ENCODE data around the gene PSG4. TPM values are rescaled to one million over a fixed set of nuclear protein-coding genes. Genes with fewer than 3 reads are reported as not detected.
"Not testable (repeated sequence)": the region's sequence is repeated elsewhere in the genome, so short reads cannot be mapped to it uniquely, and the experiment has no call there.

The PSG4 gene
- total and polyA plus RNA-seq, 2 donors, result 0.11 TPM; not detected in 1

DNA sequence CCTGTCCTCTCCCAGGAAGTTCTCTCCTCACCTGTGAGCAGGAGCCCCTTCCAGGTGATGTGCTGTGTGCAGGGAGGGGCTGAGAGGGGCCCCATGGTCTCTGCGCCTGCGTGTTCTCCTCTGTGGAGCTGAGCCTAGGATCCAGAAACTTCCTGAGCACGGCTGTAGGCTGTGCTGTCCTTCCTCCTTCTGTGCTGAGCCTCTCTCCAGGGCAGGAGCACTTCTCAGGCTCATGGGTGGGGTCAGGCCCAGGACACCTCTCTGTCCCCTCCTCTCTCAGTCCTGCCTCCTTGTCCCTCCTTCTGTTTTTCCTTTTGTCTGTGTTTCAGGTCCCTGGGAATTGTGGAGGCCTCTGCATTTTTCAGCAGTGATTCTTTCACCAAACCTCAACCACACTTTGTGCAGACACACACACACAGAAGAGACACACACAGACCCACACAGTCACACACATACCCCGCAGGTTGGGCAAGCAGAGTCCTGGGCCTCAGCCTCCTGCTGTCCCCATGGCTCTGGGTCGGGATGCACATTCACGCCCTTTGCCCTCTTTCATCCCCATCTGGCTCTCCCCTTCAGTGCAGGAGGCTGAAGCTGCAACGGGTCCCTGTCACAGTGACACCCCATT lies 19.0 kb downstream of the PSG4 start, which contains the start of gene PSG5:
Gene PSG5 (minus strand): TSS at position 226 of the 625 bp plus-strand sequence. CDS start 131 bp downstream, at position 95.
- not testable (repeated sequence) for H3K36me3 ChIP-seq (ENCODE audit: insufficient read depth); H3K4me3 ChIP-seq (ENCODE audit: low read depth, low read length); DNase-seq (ENCODE audit: extremely low spot score); H3K4me1 ChIP-seq (ENCODE audit: insufficient read depth); H3K27ac ChIP-seq (ENCODE audit: low read depth)
- WGBS, result 68% methylated on average over 7 of the region's 7 CpGs

DNA sequence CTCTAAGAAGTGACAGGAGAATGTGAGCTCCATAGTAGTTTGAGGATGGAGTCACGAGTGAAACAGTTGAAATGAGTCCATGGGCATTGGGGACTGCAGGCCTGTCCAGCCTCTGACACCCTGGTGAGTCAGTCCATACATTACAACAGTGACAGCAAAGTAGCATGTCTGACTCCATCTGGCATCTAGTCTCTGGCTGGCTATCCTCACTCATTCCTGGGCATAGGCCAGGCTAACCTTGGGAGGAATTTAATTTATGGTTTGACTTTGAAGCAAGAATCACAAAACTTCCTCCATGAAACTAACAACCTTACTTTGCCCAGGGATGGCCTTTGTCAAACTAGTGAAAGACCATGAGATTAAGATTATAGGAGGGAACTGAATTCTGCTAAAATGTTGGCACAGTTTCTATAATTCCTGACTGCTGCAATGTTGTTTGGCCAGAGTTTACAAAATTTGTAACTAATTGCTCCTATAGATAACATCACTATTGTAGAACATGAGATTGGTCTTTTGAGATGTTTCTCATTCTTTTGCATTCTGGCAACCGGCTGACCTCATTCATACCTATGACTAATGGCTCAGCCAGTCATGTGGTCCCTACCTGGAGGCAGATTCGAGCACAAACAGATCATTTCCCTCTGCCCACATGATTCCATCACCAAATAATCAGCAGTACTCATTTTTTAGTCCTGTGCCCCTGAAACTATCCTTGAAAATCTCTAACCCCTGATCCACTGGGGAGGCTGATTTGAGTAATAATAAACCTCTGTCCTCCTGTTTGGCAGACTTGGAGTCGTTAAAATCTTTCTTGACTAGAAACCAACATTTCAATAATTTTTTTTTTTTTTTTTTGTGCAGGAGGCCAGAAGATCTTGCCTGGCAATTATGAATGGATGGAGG lies 23.3 kb downstream of the PSG4 start:
- not testable (repeated sequence) for H3K4me3 ChIP-seq (ENCODE audit: low read depth, low read length); H3K27ac ChIP-seq (ENCODE audit: low read depth); DNase-seq (ENCODE audit: extremely low spot score); H3K36me3 ChIP-seq (ENCODE audit: insufficient read depth); H3K4me1 ChIP-seq (ENCODE audit: insufficient read depth)
- 44% methylated on average over 4 of the region's 4 CpGs for WGBS

DNA sequence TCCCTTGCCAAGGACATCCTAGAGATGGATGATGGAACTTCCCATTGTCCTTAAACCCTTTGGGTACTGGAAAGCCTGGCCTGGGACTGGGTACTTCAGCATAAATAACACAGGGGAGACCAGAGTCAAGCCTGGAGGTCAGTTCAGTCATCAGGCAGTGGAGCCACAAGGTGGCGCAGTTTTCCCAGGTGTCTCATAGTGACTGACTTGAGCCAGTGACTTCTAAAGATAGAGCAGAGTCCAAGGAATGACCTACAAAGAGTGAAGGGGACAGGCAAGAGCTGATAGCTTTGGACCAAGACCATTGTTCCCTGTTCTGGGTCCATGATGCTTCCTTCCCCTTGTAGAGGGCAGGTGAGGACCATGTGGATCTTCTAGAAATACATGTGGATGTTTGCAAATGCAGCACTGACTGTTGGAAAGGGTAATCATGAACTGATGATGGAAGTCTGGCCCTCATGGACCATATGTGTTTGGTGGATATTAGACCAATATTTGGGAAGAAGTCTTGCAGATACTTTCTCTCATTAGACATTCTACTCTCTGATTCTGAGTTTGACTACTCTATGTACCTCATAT lies 25.8 kb downstream of the PSG4 start:
- 14% methylated on average over 1 of the region's 1 CpG for WGBS
- not testable (repeated sequence) for DNase-seq (ENCODE audit: extremely low spot score); H3K4me3 ChIP-seq (ENCODE audit: low read depth, low read length); H3K4me1 ChIP-seq (ENCODE audit: insufficient read depth); H3K27ac ChIP-seq (ENCODE audit: low read depth); H3K36me3 ChIP-seq (ENCODE audit: insufficient read depth)

DNA sequence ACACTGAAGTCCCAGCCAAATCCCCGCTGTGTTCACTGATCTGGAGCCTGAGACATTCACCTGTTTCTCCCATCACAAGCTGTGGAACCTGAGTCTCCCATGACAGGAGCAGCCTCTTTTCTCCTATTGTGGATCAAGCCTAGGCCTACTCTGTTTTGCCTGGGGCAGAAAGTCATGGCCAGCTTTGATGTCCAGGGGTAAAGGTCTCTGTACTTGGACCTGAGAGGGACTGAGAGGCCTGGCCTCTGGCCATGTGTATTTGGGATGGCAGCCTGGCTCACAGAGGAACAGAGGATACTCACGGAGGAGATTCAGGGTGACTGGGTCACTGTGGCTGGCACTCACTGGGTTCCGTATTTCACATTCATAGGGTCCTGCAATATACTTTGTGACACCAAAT lies 26.9 kb downstream of the PSG4 start:
- DNase-seq (ENCODE audit: extremely low spot score); H3K4me1 ChIP-seq (ENCODE audit: insufficient read depth); H3K36me3 ChIP-seq (ENCODE audit: insufficient read depth); H3K27ac ChIP-seq (ENCODE audit: low read depth); H3K4me3 ChIP-seq (ENCODE audit: low read depth, low read length): not testable (repeated sequence)
- 90% methylated on average over 3 of the region's 3 CpGs for WGBS

- not testable (repeated sequence) for H3K27ac ChIP-seq (ENCODE audit: low read depth); H3K36me3 ChIP-seq (ENCODE audit: insufficient read depth); DNase-seq (ENCODE audit: extremely low spot score); H3K4me1 ChIP-seq (ENCODE audit: insufficient read depth); H3K4me3 ChIP-seq (ENCODE audit: low read depth, low read length)
- WGBS, result 63% methylated on average over 3 of the region's 3 CpGs
Measured at GRCh38 chr19:43165906-43166305, 39.5 kb downstream of the PSG4 start.

GRCh38 chr19:43163135-43163534 lies 42.3 kb downstream of the PSG4 start:
- DNase-seq (ENCODE audit: extremely low spot score); H3K4me1 ChIP-seq (ENCODE audit: insufficient read depth): not testable (repeated sequence)
- WGBS, result 60% methylated on average over 3 of the region's 3 CpGs

GRCh38 chr19:43162261-43162660 lies 43.2 kb downstream of the PSG4 start:
- not testable (repeated sequence) for H3K36me3 ChIP-seq (ENCODE audit: insufficient read depth); H3K4me1 ChIP-seq (ENCODE audit: insufficient read depth); DNase-seq (ENCODE audit: extremely low spot score); H3K4me3 ChIP-seq (ENCODE audit: low read depth, low read length); H3K27ac ChIP-seq (ENCODE audit: low read depth)
- 50% methylated on average over 2 of the region's 2 CpGs for WGBS

More at GRCh38 chr19:43163135-43163534, 42.3 kb downstream of the PSG4 start:
- not testable (repeated sequence) for H3K27ac ChIP-seq (ENCODE audit: low read depth); H3K4me3 ChIP-seq (ENCODE audit: low read depth, low read length); H3K36me3 ChIP-seq (ENCODE audit: insufficient read depth)

- no peaks in the 10 kb centered on the region for H3K4me1 ChIP-seq (ENCODE audit: insufficient read depth)
- DNase-seq (ENCODE audit: extremely low spot score), result no peak
Measured at GRCh38 chr19:43152214-43152613, 53.2 kb downstream of the PSG4 start.

DNA sequence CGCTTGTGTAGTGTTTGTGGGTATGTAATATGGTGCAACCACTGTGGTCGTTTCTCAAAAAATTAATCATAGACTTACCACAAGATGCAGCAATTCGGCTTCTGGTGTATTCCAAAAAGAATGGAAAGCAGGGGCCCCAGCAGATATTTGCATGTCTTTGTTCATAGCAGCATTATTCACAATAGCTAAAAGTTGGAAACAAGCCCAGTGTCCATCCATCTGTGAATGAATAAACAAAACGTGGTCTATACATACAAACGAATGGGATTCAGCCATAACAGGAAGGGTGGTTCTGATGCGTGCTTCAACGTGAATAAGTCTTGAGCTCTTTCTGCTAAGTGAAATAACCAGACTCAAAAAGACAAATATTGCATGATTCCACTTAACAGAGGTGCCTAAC lies 55.6 kb downstream of the PSG4 start:
- 62% methylated on average over 7 of the region's 7 CpGs for WGBS
- DNase-seq (ENCODE audit: extremely low spot score); H3K4me1 ChIP-seq (ENCODE audit: insufficient read depth); H3K36me3 ChIP-seq (ENCODE audit: insufficient read depth); H3K27ac ChIP-seq (ENCODE audit: low read depth); H3K4me3 ChIP-seq (ENCODE audit: low read depth, low read length): not testable (repeated sequence)

More at GRCh38 chr19:43152214-43152613, 53.2 kb downstream of the PSG4 start:
- WGBS, result 78% methylated on average over 4 of the region's 4 CpGs
- Histone ChIP-seq H3K27ac (ENCODE audit: low read depth) (no peak overlapping the region), H3K36me3 (ENCODE audit: insufficient read depth) (no peaks in the 10 kb centered on the region), H3K4me3 (ENCODE audit: low read depth, low read length) (no peak overlapping the region)

DNA sequence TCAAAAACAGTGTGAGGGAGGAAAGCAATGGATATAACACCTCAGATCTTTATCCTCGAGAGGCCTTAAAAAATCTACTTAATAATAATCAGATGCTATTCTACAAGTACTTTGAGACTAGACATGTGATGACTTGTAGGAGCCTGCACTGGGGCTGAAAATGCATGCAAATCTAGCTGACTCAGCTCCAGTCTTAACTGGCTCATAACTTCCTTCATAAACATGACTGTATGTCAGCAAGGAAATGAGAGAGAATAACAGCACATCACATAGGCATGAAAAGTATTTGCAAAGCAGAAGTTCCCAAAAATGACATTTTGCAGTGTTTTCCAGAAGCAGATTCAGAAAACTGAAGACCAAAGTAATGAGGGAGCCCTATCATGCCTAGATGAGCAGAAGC lies 57.2 kb downstream of the PSG4 start:
- no peaks in the 10 kb centered on the region for H3K36me3 ChIP-seq (ENCODE audit: insufficient read depth)
- WGBS, result 42% methylated on average over 1 of the region's 1 CpG
- H3K4me1 ChIP-seq (ENCODE audit: insufficient read depth), result no peaks in the 10 kb centered on the region
- DNase-seq (ENCODE audit: extremely low spot score), result peak; percentile 66
- no peak overlapping the region for H3K4me3 ChIP-seq (ENCODE audit: low read depth, low read length)
- H3K27ac ChIP-seq (ENCODE audit: low read depth), result no peak overlapping the region

Other genes starting within 250 kb of the PSG4 start
- not detected for gene PSG11, start 179.2 kb downstream of the PSG4 start, total RNA-seq
- not detected for gene PSG11, start 179.2 kb downstream of the PSG4 start, polyA plus RNA-seq
- not detected for gene PSG2, start 122.9 kb downstream of the PSG4 start, total RNA-seq
- gene PSG2, start 122.9 kb downstream of the PSG4 start, polyA plus RNA-seq, result not detected
- not detected for gene PSG5, start 19.1 kb downstream of the PSG4 start, total RNA-seq
- gene PSG5, start 19.1 kb downstream of the PSG4 start, polyA plus RNA-seq, result not detected
- not detected for gene PSG9, start 63.9 kb upstream of the PSG4 start, total RNA-seq
- gene PSG9, start 63.9 kb upstream of the PSG4 start, polyA plus RNA-seq, result not detected
- 3.0 TPM for gene CD177, start 148.0 kb upstream of the PSG4 start, total RNA-seq
- gene CD177, start 148.0 kb upstream of the PSG4 start, polyA plus RNA-seq, result 0.22 TPM
- gene TEX101, start 209.3 kb upstream of the PSG4 start, total RNA-seq, result not detected
- gene TEX101, start 209.3 kb upstream of the PSG4 start, polyA plus RNA-seq, result not detected